Glutamatergic neuron (in vitro differentiated cells): Measurements from ENCODE around the gene PTPRN2. TPM values are rescaled to one million over a fixed set of nuclear protein-coding genes. Genes with fewer than 3 reads are reported as not detected.

Experiments
- DNase-seq: peaks from one replicate; pipeline ENCODE4 v3.0.0; 2022
- H3K27ac Mint-ChIP-seq: one replicate; pipeline ENCODE4 v1.8.0; 2020; ENCODE audit warnings: mild to moderate bottlenecking, mixed read lengths, inconsistent platforms; ENCODE audit not compliant: unreplicated experiment
- H3K27me3 Mint-ChIP-seq: one replicate; pipeline ENCODE4 v1.8.0; 2020; ENCODE audit warnings: mild to moderate bottlenecking, moderate library complexity, mixed read lengths, inconsistent platforms; ENCODE audit not compliant: unreplicated experiment
- H3K36me3 Mint-ChIP-seq: one replicate; pipeline ENCODE4 v1.8.0; 2020; ENCODE audit warnings: mild to moderate bottlenecking, mixed read lengths, inconsistent platforms; ENCODE audit not compliant: unreplicated experiment
- H3K4me1 Mint-ChIP-seq: one replicate; pipeline ENCODE4 v1.8.0; 2020; ENCODE audit warnings: mild to moderate bottlenecking, low read depth, mixed read lengths, inconsistent platforms; ENCODE audit not compliant: unreplicated experiment
- H3K4me3 Mint-ChIP-seq: one replicate; pipeline ENCODE4 v1.8.0; 2020; ENCODE audit warnings: mild to moderate bottlenecking, mixed read lengths, inconsistent platforms; ENCODE audit not compliant: unreplicated experiment
- H3K9me3 Mint-ChIP-seq: one replicate; pipeline ENCODE4 v1.8.0; 2020; ENCODE audit warnings: mild to moderate bottlenecking, moderate library complexity, mixed read lengths, inconsistent platforms; ENCODE audit not compliant: unreplicated experiment
- total RNA-seq: library from RNA; stranded (reverse); fragmentation: NEBNext Ultra II Directional; extraction: Animal tissue kit (Norgen Biotek cat#: 25700); gene quantifications from one replicate; pipeline ENCODE4 v1.2.1, GENCODE V29; 2021; ENCODE audit not compliant: unreplicated experiment
- TF ChIP-seq, protein P1 (sequence below): fragments of 200-600 bp; sonication (generic); IDR thresholded peaks from one replicate; pipeline ENCODE4 v1.5.0; 2021; ENCODE audit not compliant: partially characterized antibody, unreplicated experiment

PTPRN2 gene
- total RNA-seq, 1 donor from 2014 or later = 49.0 TPM

DNA sequence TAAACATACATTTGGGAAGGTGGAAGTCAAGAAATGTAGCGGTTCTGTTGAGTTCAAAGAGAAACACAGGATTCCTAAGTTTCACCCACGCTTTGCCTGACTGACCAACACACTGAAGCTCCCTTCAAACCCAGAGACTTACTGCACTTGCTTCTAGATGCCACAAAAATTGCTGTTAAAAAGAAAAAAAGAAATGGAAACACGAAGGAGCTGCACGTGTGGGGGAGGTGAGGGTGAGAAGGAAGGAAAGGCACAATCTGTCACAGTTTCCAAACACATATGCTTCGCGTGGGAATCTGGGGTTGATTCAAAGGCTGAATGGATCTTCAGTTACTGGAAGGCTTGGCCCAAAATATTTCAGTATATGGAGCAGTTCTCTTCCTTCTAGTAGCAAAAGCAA lies 755.2 kb downstream of the PTPRN2 start:
- DNase-seq = no peak
- H3K4me1 Mint-ChIP-seq = peaks cover 6% of the 10 kb centered on the region
- H3K27ac Mint-ChIP-seq = no peak overlapping the region
- H3K27me3 Mint-ChIP-seq = peaks cover 5% of the 10 kb centered on the region
- peaks cover 9% of the 10 kb centered on the region for H3K36me3 Mint-ChIP-seq
- TF ChIP-seq, protein P1, sequence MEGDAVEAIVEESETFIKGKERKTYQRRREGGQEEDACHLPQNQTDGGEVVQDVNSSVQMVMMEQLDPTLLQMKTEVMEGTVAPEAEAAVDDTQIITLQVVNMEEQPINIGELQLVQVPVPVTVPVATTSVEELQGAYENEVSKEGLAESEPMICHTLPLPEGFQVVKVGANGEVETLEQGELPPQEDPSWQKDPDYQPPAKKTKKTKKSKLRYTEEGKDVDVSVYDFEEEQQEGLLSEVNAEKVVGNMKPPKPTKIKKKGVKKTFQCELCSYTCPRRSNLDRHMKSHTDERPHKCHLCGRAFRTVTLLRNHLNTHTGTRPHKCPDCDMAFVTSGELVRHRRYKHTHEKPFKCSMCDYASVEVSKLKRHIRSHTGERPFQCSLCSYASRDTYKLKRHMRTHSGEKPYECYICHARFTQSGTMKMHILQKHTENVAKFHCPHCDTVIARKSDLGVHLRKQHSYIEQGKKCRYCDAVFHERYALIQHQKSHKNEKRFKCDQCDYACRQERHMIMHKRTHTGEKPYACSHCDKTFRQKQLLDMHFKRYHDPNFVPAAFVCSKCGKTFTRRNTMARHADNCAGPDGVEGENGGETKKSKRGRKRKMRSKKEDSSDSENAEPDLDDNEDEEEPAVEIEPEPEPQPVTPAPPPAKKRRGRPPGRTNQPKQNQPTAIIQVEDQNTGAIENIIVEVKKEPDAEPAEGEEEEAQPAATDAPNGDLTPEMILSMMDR = no peak
- peaks cover 16% of the 10 kb centered on the region for H3K9me3 Mint-ChIP-seq
- no peak overlapping the region for H3K4me3 Mint-ChIP-seq

DNA sequence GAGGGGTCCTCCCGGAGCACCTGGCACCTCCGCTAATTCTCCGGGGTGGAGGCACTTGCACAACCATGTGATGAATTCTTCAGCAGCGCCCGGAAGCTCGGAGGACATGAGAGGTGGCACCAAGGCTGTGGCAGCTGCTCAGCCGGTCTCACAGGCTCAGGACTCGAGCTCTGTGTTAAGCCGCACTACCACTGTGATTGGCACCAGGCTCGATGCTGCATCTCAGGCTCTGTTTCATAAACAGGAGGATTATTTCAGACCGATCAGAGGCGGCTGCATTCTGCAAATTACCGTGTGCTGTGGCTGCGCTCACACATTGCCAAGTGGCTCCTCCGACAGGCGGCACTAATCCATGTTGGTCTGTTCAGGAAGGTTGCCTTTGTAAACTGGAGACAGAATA lies 755.6 kb downstream of the PTPRN2 start:
- no peak for DNase-seq
- no peak overlapping the region for H3K27ac Mint-ChIP-seq
- H3K27me3 Mint-ChIP-seq = peaks cover 5% of the 10 kb centered on the region
- peaks cover 16% of the 10 kb centered on the region for H3K9me3 Mint-ChIP-seq
- H3K4me1 Mint-ChIP-seq = peaks cover 6% of the 10 kb centered on the region
- peaks cover 9% of the 10 kb centered on the region for H3K36me3 Mint-ChIP-seq
- TF ChIP-seq, protein P1 = no peak
- H3K4me3 Mint-ChIP-seq = no peak overlapping the region

DNA sequence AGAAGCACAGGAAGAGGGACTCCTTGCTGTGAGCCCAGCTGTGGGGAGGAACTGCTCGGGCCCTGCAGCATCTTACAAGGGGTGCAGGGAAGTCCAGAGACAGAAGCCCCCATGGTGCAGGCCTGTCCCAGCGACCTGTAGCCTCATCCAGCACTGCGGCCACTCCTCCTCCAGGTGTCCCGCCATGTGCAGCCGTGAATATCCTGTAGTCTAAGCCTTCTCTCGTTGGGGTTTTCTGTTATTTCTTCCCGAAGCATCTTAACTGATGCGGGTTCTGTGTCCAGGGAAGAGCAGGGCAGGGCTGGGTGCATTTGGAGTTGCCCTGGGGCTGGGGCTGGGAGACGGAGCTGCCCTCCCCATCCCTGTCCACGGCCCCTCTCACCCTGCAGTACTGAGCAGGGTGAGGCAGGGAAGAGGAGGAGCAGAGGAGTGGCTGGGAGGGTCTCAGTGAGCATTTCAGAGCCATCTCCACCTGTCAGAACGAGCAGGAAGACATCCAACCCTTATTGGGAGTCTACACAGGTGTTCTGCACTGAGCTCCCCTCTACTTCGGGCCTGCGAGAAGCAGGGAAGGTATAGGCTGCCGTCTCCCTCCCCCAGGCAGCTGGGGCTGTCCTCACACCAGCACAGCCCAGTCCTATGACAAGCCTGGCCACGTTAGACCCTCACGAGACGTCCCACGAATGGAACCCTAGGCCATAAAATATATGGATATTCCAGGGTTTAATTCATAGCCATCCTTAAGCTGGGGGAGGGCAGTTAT lies 756.3 kb downstream of the PTPRN2 start:
- Mint-ChIP-seq H3K9me3 (peaks cover 13% of the 10 kb centered on the region), H3K4me3 (no peak overlapping the region), H3K27ac (no peak overlapping the region), H3K4me1 (peaks cover 6% of the 10 kb centered on the region), H3K27me3 (peaks cover 5% of the 10 kb centered on the region), H3K36me3 (peaks cover 9% of the 10 kb centered on the region)
- TF ChIP-seq, protein P1 = no peak
- no peak for DNase-seq

DNA sequence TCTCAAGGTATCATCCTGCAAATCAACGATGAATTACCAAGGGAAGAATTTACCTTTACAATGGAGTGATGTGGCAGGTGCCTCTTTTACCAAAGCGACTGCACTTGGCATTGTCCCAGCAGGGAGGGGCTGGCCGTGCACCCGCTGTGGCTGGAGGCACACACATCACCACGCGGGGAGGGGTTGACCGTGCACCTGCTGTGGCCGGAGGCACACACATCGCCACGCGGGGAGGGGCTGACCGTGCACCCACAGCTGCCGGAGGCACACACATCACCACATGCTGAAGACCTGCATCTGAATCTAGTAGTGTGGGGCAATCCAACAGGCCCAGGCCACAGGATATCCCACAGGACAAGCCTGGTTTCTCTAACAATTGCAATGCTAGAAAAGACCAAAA lies 757.3 kb downstream of the PTPRN2 start:
- TF ChIP-seq, protein P1 = no peak
- Mint-ChIP-seq H3K4me3 (no peak overlapping the region), H3K4me1 (peaks cover 6% of the 10 kb centered on the region), H3K27ac (no peak overlapping the region), H3K9me3 (peaks cover 10% of the 10 kb centered on the region), H3K27me3 (peaks cover 5% of the 10 kb centered on the region), H3K36me3 (peaks cover 9% of the 10 kb centered on the region)
- no peak for DNase-seq

DNA sequence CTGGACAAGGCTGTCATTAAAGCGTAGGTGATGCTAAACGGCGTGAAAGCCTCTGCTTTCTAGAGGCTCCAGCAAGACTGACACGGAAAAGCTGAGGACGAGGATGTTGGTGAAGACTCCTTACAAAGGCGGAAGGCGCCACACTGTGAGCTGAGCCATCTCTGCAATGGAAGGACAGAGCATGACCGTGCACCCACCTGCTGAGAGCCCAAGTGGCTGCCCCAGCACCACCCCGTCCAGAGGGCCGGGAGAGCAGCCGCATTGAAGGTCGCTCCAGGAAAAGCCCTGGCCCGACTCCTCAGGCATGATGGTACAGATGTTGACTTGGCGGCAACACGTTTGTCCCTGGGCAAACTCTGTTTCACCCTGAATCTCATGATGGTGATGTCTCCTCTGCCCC lies 758.1 kb downstream of the PTPRN2 start:
- Mint-ChIP-seq H3K9me3 (peaks cover 5% of the 10 kb centered on the region), H3K4me1 (peaks cover 6% of the 10 kb centered on the region), H3K4me3 (no peak overlapping the region), H3K27ac (no peak overlapping the region), H3K27me3 (peaks cover 5% of the 10 kb centered on the region), H3K36me3 (peaks cover 9% of the 10 kb centered on the region)
- DNase-seq = no peak
- TF ChIP-seq, protein P1 = no peak
